Body of pancreas (tissue), 4 donors: ENCODE results near the gene UBR1. TPM values are rescaled to one million over a fixed set of nuclear protein-coding genes. Genes with fewer than 3 reads are reported as not detected.
A peak's percentile ranks its signal among the peaks of the same experiment; 100 is the strongest.
"Not testable (repeated sequence)": the region's sequence is repeated elsewhere in the genome, so short reads cannot be mapped to it uniquely, and the experiment has no call there.

Experiments
- ATAC-seq: fragments of 150-250 bp; one replicate; pipeline ENCODE4 v1.9.1; 2016
- DNase-seq, 4 donors: peaks; one replicate each; pipeline ENCODE4 v3.0.0-alpha.2; 2019
- H3K27ac ChIP-seq, 4 donors: fragments of 200-600 bp; sonication (generic); 1 replicate in 3 of 4; 2 replicates in 1 of 4; pipeline versions ENCODE4 v1.5.1 to v1.6.1; 2016 to 2019; ENCODE audit warnings: mild to moderate bottlenecking in 1 of 4, mixed read lengths in 1 of 4, moderate library complexity in 1 of 4
- H3K27me3 ChIP-seq, 2 donors: fragments of 200-600 bp; sonication (generic); one replicate each; pipeline ENCODE4 v1.6.0; 2016; ENCODE audit warnings: mild to moderate bottlenecking in 1 of 2
- H3K36me3 ChIP-seq, 2 donors: fragments of 200-600 bp; sonication (generic); replicated peaks in 1 of 2; 2 replicates each; pipeline ENCODE4 v1.5.1; 2016; ENCODE audit warnings: low read depth in 2 of 2; ENCODE audit not compliant: insufficient read depth in 1 of 2
- H3K4me1 ChIP-seq: fragments of 200-600 bp; sonication (generic); one replicate; pipeline ENCODE4 v1.6.0; 2016
- H3K4me3 ChIP-seq, 2 donors: fragments of 200-600 bp; sonication (generic); 1 replicate in 1 of 2; 2 replicates in 1 of 2; pipeline ENCODE4 v1.5.1; 2016 to 2019
- H3K9me3 ChIP-seq, 3 donors: fragments of 200-600 bp; sonication (generic); 1 replicate in 2 of 3; 2 replicates in 1 of 3; pipeline ENCODE4 v1.5.1; 2016
- CTCF ChIP-seq, 7 experiments: fragments of 450-650 bp in 4 of 7; fragments of 200-600 bp in 3 of 7; sonication (generic) in 3 of 7; IDR thresholded peaks; one replicate each; pipeline ENCODE4 v1.5.1; 2016 to 2019; ENCODE audit warnings: antibody characterized with exemption in 7 of 7
- POLR2A ChIP-seq, 3 donors: fragments of 450-650 bp; IDR thresholded peaks; one replicate each; pipeline ENCODE4 v1.6.1; 2016; ENCODE audit warnings: antibody characterized with exemption in 3 of 3, mild to moderate bottlenecking in 2 of 3
- WGBS, 2 donors: methylation state at CpG; one replicate each; pipeline ENCODE4 v1.1.5; 2017; 5-methylcytosine and 5-hydroxymethylcytosine counted together
- intact Hi-C: fragments of 100-400 bp; cut with DNase I; formaldehyde crosslinking; loops from one replicate; pipeline ENCODE4 v1.15.1; 2023
- total RNA-seq, 2 donors: library from RNA; depleted of rRNA; stranded (reverse); fragments of >200 nt; gene quantifications; one replicate each; pipeline ENCODE4 v1.1.0, GENCODE V29; 2016

Gene UBR1
- total RNA-seq, 2 donors from 2014 or later: 18.5 to 29.3 TPM

DNA sequence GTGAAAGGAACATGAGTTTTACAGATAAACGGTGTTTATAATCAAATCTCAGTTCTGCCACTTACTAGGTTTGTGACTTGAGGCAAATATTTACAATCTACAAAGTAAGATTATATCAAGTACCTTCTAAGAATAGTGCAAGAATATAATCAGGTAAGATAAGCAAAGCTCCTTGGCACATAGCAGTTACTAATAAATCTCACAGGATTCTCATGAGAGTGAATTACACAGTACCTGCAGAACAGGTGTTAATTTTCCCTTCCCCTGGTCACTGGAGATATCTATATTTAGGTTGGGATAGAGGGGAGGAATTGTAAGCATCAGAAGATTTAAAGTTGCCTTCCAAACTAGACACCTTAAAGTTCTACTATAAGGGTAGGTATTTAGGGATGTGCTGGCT lies 53.0 kb downstream of the UBR1 start:
- intact Hi-C loops: no loop called here
- Histone ChIP-seq H3K4me1 (peaks cover 11% of the 10 kb centered on the region), H3K4me3 (no peak overlapping the region), H3K9me3 (no peaks in the 10 kb centered on the region), H3K27me3 (no peaks in the 10 kb centered on the region), H3K36me3 (peaks cover 0 to 12% of the 10 kb centered on the region in 2 donors), H3K27ac (no peak overlapping the region)
- TF ChIP-seq CTCF (IDR thresholded peaks at IDR 0.05) (no peak), POLR2A (IDR thresholded peaks at IDR 0.05) (no peak)
- DNase-seq: no peak
- 21 to 28% methylated on average over 1 of the region's 1 CpG for WGBS, 2 donors
- peak; percentile 48 for ATAC-seq

DNA sequence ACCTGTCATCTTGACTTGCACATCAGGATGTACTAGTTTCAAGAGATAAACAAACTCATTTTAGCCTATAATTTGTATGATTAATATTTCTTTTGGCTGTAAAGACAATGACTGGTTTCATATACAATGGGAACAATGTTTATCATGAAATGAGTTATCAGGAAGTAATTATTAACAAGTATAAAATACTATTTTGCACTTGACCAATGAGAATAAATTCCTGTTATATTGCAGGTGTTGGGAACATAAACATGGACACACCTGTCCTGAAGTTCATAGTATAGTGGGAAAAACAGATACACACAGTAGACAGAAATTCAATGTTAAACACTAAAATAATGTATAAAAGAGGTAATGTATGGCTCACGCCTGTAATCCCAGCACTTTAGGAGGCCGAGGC lies 56.9 kb downstream of the UBR1 start:
- WGBS, 2 donors: 96 to 100% methylated on average over 2 of the region's 2 CpGs
- intact Hi-C loops: no loop called here
- no peaks in the 10 kb centered on the region for H3K27me3 ChIP-seq
- H3K27ac ChIP-seq: no peak overlapping the region
- TF ChIP-seq CTCF (IDR thresholded peaks at IDR 0.05) (no peak), POLR2A (IDR thresholded peaks at IDR 0.05) (no peak)
- ATAC-seq (no peak), DNase-seq (no peak)
- H3K4me3 ChIP-seq: no peak overlapping the region
- H3K4me1 ChIP-seq: peaks cover 11% of the 10 kb centered on the region
- H3K9me3 ChIP-seq: no peaks in the 10 kb centered on the region
- H3K36me3 ChIP-seq: peaks cover 0 to 6% of the 10 kb centered on the region in 2 donors

DNA sequence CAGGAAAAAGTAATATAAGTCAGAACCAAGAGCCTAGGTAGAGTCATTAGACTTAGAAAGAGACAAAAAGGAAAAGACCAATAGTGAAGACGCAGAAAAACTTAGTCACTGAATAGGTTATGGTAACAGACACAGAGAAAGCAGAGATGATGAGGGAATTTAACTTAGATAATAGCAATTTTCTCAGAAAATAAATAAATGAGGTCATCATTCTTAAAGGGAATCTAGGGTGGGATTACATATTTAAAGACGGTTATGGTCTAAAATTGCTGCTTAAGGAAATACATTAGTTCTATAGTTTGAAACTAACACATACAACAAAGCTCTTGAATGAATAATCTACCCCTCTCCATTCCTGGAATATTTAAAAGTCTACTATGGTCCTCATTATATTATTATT lies 59.4 kb downstream of the UBR1 start:
- intact Hi-C loops: no loop called here
- DNase-seq (no peak), ATAC-seq (no peak)
- Histone ChIP-seq H3K9me3 (no peaks in the 10 kb centered on the region), H3K4me1 (no peaks in the 10 kb centered on the region), H3K27me3 (no peaks in the 10 kb centered on the region), H3K36me3 (peaks cover 0 to 18% of the 10 kb centered on the region in 2 donors), H3K27ac (no peak overlapping the region), H3K4me3 (no peak overlapping the region)
- no peak for TF ChIP-seq POLR2A (IDR thresholded peaks at IDR 0.05)
- TF ChIP-seq CTCF (IDR thresholded peaks at IDR 0.05): no peak
- 88 to 92% methylated on average over 2 of the region's 2 CpGs for WGBS, 2 donors

GRCh38 chr15:43042885-43043284 lies 63.0 kb downstream of the UBR1 start:
- TF ChIP-seq CTCF (IDR thresholded peaks at IDR 0.05): no peak
- TF ChIP-seq POLR2A (IDR thresholded peaks at IDR 0.05): no peak
- H3K36me3 ChIP-seq: peaks cover 0 to 19% of the 10 kb centered on the region in 2 donors
- no peak overlapping the region for H3K27ac ChIP-seq
- H3K27me3 ChIP-seq: no peaks in the 10 kb centered on the region
- H3K4me1 ChIP-seq: no peaks in the 10 kb centered on the region
- intact Hi-C loops: no loop called here
- no peak overlapping the region for H3K4me3 ChIP-seq
- DNase-seq (no peak), ATAC-seq (no peak)
- no peaks in the 10 kb centered on the region for H3K9me3 ChIP-seq
- WGBS, 2 donors: 79 to 92% methylated on average over 1 of the region's 1 CpG

GRCh38 chr15:43041085-43041484 lies 64.8 kb downstream of the UBR1 start:
- ATAC-seq, H3K4me1 ChIP-seq, intact Hi-C loops, DNase-seq, H3K9me3 ChIP-seq, H3K27me3 ChIP-seq, H3K4me3 ChIP-seq, H3K27ac ChIP-seq: not testable (repeated sequence)
- 97 to 100% methylated on average over 3 of the region's 3 CpGs for WGBS, 2 donors
- H3K36me3 ChIP-seq: peaks cover 0 to 13% of the 10 kb centered on the region in 2 donors

GRCh38 chr15:43035240-43035639 lies 70.6 kb downstream of the UBR1 start:
- DNase-seq, ATAC-seq, intact Hi-C loops, H3K27ac ChIP-seq, H3K36me3 ChIP-seq, H3K4me3 ChIP-seq, H3K27me3 ChIP-seq, H3K4me1 ChIP-seq, H3K9me3 ChIP-seq: not testable (repeated sequence)
- WGBS, 2 donors: 100% methylated on average over 1 of the region's 1 CpG; no CpG with 5 or more reads in 1 of the 2 donors
